NCI-H2171 treated with DMSO at 0.1 percent for 48 hours (cell line): Measurements from ENCODE around the gene HSPA1B.
A peak's percentile ranks its signal among the peaks of the same experiment; 100 is the strongest.
"Not testable (repeated sequence)": the region's sequence is repeated elsewhere in the genome, so short reads cannot be mapped to it uniquely, and the experiment has no call there.

ENCODE experiments used
- DNase-seq: peaks from one replicate; lab custom pipeline; 2025; lab: John Stamatoyannopoulos, UW

HSPA1B gene

GRCh38 chr6:31860349-31860748 lies 32.8 kb downstream of the HSPA1B start:
- DNase-seq, result no peak

- no peak for DNase-seq
These were observed 33.6 kb downstream of the HSPA1B start for GRCh38 chr6:31861150-31861549.

GRCh38 chr6:31861919-31862343 lies 34.4 kb downstream of the HSPA1B start:
- DNase-seq, result no peak

- DNase-seq, result peak; percentile 100
These were observed 35.1 kb downstream of the HSPA1B start, which contains the start of gene NEU1 for GRCh38 chr6:31862344-31863235. Gene NEU1 (minus strand): TSS chr6:31862821. CDS start chr6:31862776, 45 bp downstream.

- not testable (repeated sequence) for DNase-seq
These were observed 36.6 kb downstream of the HSPA1B start for GRCh38 chr6:31864123-31864562.

- DNase-seq, result no peak
These were observed 37.3 kb downstream of the HSPA1B start for GRCh38 chr6:31864818-31865204.

- no peak for DNase-seq
These were observed 37.9 kb downstream of the HSPA1B start for GRCh38 chr6:31865205-31866118.

GRCh38 chr6:31868658-31868971 lies 41.1 kb downstream of the HSPA1B start:
- not testable (repeated sequence) for DNase-seq

- DNase-seq, result no peak
These were observed 41.8 kb downstream of the HSPA1B start for GRCh38 chr6:31869343-31869742.

GRCh38 chr6:31870385-31870921 lies 42.9 kb downstream of the HSPA1B start:
- peak; percentile 48 for DNase-seq

- DNase-seq, result no peak
These were observed 43.6 kb downstream of the HSPA1B start for GRCh38 chr6:31871046-31871659.

- no peak for DNase-seq
These were observed 46.6 kb downstream of the HSPA1B start for GRCh38 chr6:31874084-31874670.

GRCh38 chr6:31874836-31875572 lies 47.5 kb downstream of the HSPA1B start:
- DNase-seq, result no peak

- no peak for DNase-seq
These were observed 48.3 kb downstream of the HSPA1B start for GRCh38 chr6:31875877-31876276.

GRCh38 chr6:31876357-31876756 lies 48.8 kb downstream of the HSPA1B start:
- DNase-seq, result no peak

- no peak for DNase-seq
These were observed 49.6 kb downstream of the HSPA1B start for GRCh38 chr6:31877125-31877650.

- DNase-seq, result no peak
These were observed 50.2 kb downstream of the HSPA1B start for GRCh38 chr6:31877651-31878161.

- no peak for DNase-seq
These were observed 50.7 kb downstream of the HSPA1B start for GRCh38 chr6:31878222-31878621.

GRCh38 chr6:31878726-31879125 lies 51.2 kb downstream of the HSPA1B start, which contains the start of gene SLC44A4:
Gene SLC44A4 (minus strand): TSS chr6:31878997. CDS start chr6:31878980, 17 bp downstream.
- DNase-seq, result no peak

GRCh38 chr6:31879143-31879542 lies 51.6 kb downstream of the HSPA1B start:
- no peak for DNase-seq
